GM10266 (cell line): ENCODE data around the gene ZNF830.

Experiments
- DNase-seq: peaks from one replicate; pipeline ENCODE4 v3.0.0; 2012; ENCODE audit errors: extremely low spot score
- CTCF ChIP-seq: IDR thresholded peaks from 2 replicates; pipeline ENCODE4 v1.5.1; 2012; ENCODE audit warnings: mild to moderate bottlenecking, low read depth; ENCODE audit not compliant: control insufficient read depth, insufficient read depth; ENCODE audit errors: missing control alignments

Gene ZNF830

GRCh38 chr17:34958438-34958837 lies 2.9 kb upstream of the ZNF830 start:
- DNase-seq, result no peak
- TF ChIP-seq CTCF, result no peak

DNA sequence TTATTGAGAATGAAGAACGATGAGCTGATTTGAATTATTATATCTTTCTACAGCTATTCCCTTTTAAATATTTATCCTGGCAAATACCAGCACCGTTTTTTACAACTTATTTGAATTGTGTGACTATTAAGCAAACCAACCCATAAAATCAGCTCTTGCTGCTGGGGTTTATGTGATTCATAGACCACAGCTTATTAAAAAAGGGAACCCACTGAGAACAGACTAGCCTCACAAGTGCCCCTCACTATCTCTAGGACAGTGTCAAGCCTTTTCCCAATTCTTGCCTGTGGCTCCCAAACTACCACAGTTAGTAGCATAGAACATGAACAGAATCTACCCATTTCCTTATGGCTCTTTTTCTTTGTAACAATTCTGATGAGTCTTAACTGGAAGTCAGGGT lies 12.8 kb downstream of the ZNF830 start:
- no peak for DNase-seq

DNA sequence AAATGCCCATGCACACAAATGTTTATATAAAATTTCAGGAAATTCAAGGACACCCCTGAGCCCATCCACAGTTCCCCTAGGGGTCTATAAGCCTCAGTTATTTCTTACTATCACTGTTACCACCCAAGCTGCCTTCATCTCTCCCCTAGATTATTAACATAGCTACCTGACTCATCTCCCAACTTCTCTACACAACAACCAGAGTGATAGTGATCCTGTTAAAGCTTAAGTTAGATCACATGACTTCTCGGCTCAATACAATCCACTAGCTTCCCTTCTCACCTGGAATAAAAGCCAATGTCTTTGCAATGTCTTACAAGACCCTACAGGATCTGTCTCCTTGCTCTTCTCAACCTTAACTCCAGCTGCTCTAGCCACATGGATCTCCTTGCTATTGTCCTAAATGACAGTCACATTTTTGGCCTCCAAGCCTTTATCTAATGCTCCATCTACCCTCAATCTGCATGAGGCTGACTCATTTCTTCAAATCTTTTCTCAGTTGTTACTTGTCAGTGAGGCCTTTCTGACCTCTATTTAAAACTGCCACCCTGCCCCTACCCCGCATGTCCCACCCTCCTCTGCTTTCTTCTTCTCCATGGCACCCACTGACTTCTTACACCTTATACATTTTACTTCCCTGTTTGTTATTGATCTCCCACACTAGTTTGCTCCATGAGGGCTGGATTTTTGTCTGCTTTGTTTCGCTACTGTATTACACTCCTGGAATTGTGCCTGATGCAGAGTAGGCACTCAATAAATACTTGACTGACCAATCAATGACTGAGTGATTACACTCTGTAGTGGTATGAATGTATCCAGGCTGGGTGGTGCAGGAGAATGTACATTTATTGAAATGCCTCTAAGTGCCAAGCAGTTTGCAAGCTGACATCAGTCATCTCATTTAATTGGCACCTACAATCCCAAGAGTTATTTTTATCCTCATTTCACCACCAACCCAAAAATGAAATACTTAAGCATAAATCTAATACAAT lies 13.8 kb downstream of the ZNF830 start:
- no peak for DNase-seq
- TF ChIP-seq CTCF, result no peak

More for the DNA sequence above, 12.8 kb downstream of the ZNF830 start:
- no peak for TF ChIP-seq CTCF

DNA sequence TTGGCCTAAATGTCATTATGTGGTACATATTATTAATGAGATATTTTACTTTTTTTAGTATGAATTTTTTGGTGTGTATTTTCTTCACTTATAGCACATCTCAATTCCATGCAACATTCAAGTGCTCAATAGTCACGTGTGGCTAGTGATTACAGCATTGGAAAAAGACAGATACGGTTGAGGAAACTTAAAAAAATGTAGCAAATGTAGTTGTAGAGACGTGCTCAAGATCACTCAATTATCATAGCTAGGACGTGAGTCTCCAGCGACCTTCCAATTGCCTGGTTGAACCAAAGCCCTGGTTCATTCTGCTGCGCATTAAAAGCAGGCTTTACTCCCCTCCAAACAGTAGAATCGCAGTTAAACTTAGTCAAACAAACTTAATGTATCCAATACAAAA lies 17.8 kb downstream of the ZNF830 start:
- no peak for DNase-seq
- no peak for TF ChIP-seq CTCF

- TF ChIP-seq CTCF, result no peak
- no peak for DNase-seq
Measured at GRCh38 chr17:34979650-34980352, 18.5 kb downstream of the ZNF830 start.

- DNase-seq, result peak; percentile 96
Measured at GRCh38 chr17:34980353-34980680, 19.0 kb downstream of the ZNF830 start, which contains the start of gene LIG3. LIG3 (plus strand) TSS chr17:34980512; CDS start chr17:34983006, 2,494 bp downstream.

More at GRCh38 chr17:34980353-34980680, 19.0 kb downstream of the ZNF830 start, which contains the start of gene LIG3:
- TF ChIP-seq CTCF, result no peak
